ENCODE results near the gene LGR6. TPM values are rescaled to one million over a fixed set of nuclear protein-coding genes. Genes with fewer than 3 reads are reported as not detected.

LGR6 gene
- total RNA-seq, 1 donor from 2014 or later: 1.8 TPM

DNA sequence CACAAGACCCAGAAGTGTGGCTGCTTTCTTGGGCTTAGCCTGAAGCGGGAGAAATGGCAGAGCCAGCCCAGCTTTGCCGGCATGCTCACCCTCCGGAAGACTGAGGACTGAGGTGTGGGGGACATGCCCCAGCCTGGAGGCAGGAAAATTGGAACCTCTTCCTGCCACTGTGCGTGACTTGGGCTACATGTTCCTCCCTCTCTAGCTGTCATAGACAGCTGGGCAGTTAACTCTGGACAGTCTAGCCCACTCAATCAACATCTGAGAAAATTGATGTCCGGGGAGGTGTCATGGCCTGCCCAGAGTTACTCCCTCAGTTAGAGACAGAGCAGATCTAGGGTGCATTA is 88.4 kb downstream of the LGR6 start:
- Mint-ChIP-seq H3K4me3 (ENCODE audit: unreplicated experiment) (no peak overlapping the region), H3K9me3 (ENCODE audit: low read depth) (no peaks in the 10 kb centered on the region), H3K27ac (ENCODE audit: unreplicated experiment) (peak overlapping the region; percentile 95), H3K4me1 (ENCODE audit: low read depth) (peaks cover 80% of the 10 kb centered on the region), H3K27me3 (ENCODE audit: low read depth) (no peaks in the 10 kb centered on the region), H3K36me3 (ENCODE audit: low read depth) (no peaks in the 10 kb centered on the region)
- TF ChIP-seq, protein P1, sequence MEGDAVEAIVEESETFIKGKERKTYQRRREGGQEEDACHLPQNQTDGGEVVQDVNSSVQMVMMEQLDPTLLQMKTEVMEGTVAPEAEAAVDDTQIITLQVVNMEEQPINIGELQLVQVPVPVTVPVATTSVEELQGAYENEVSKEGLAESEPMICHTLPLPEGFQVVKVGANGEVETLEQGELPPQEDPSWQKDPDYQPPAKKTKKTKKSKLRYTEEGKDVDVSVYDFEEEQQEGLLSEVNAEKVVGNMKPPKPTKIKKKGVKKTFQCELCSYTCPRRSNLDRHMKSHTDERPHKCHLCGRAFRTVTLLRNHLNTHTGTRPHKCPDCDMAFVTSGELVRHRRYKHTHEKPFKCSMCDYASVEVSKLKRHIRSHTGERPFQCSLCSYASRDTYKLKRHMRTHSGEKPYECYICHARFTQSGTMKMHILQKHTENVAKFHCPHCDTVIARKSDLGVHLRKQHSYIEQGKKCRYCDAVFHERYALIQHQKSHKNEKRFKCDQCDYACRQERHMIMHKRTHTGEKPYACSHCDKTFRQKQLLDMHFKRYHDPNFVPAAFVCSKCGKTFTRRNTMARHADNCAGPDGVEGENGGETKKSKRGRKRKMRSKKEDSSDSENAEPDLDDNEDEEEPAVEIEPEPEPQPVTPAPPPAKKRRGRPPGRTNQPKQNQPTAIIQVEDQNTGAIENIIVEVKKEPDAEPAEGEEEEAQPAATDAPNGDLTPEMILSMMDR (IDR thresholded peaks at IDR 0.05): no peak
- no peak for DNase-seq (ENCODE audit: low spot score)

DNA sequence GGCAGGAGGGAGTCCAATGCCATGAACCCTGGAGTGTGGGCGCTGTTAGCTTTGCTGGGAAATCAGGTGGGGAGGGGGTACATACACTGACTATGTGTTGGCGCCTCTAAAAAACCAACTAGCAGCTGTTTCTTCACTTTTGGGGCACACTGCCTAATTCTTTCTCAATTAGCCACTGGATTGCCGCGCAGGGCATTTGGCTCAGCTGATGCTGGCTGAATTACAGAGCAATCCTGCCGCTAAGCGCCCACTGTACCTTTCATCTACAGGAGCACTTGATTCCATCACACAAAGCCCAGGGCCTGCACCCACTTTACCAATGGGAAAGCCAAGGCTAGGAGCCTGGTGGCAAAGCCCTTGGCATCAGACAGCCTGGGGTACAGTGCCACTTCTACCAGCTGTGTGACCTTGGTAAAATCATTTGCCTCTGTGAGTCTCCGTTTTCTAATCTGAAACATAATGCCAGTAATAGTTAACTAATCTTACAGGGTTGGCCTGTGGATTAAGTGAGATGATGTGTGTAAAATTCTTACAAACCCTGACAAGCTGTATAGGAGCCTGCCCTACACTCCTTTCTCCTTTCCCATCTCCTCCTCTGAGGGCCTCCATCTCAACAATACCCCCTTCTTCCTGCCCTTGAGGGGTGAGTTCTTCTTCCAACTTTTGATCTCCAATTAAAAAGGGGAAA is 89.1 kb downstream of the LGR6 start:
- DNase-seq (ENCODE audit: low spot score): no peak
- no peaks in the 10 kb centered on the region for H3K36me3 Mint-ChIP-seq (ENCODE audit: low read depth)
- TF ChIP-seq, protein P1 (IDR thresholded peaks at IDR 0.05): no peak
- peak overlapping the region; percentile 95 for H3K27ac Mint-ChIP-seq (ENCODE audit: unreplicated experiment)
- H3K27me3 Mint-ChIP-seq (ENCODE audit: low read depth): no peaks in the 10 kb centered on the region
- peaks cover 86% of the 10 kb centered on the region for H3K4me1 Mint-ChIP-seq (ENCODE audit: low read depth)
- H3K4me3 Mint-ChIP-seq (ENCODE audit: unreplicated experiment): no peak overlapping the region
- no peaks in the 10 kb centered on the region for H3K9me3 Mint-ChIP-seq (ENCODE audit: low read depth)

DNA sequence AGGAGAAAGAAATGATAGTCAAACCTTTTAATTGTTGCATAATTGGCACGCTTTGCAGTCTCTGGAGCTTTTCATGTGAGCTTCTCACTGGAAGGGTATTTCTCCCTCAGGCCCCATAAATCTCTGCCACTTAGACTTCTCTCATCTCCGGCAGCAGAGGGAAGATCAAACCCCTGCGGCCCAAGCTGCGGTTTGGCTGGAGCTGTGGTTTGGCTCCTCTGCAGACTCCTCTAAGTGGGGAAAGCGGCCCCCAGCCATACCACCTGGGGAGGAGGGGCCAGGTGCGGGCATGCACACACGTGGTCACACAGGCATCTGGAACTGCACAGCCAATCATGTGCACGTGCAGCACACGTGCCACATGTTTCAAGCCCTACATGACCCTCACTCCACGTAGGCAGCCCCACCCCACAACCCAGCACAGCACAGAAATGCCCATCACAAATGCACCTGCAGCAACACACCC is 89.8 kb downstream of the LGR6 start:
- DNase-seq (ENCODE audit: low spot score): no peak
- H3K4me1 Mint-ChIP-seq (ENCODE audit: low read depth): peaks cover 83% of the 10 kb centered on the region
- no peaks in the 10 kb centered on the region for H3K9me3 Mint-ChIP-seq (ENCODE audit: low read depth)
- TF ChIP-seq, protein P1 (IDR thresholded peaks at IDR 0.05): no peak
- H3K27me3 Mint-ChIP-seq (ENCODE audit: low read depth): no peaks in the 10 kb centered on the region
- no peaks in the 10 kb centered on the region for H3K36me3 Mint-ChIP-seq (ENCODE audit: low read depth)
- no peak overlapping the region for H3K4me3 Mint-ChIP-seq (ENCODE audit: unreplicated experiment)
- H3K27ac Mint-ChIP-seq (ENCODE audit: unreplicated experiment): peak overlapping the region; percentile 46

DNA sequence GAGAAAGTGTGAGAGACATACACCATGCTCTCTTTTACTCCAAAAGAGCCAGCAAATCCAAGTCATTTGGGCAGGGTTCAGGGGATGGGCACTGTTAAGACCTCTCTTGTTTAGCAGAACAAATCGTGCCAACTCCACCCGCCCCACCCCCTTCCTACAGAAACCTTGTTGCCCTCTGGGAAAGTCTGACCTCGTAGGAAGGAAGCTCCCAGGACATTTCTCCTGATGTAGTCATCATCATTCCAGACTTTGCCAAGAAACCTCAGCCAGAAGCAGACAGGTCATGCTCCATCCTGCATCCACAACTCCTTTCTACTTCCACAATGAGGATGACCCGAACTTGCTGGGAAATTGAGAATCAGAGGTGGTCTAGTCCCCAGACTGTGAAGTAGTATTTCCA is 90.4 kb downstream of the LGR6 start:
- H3K4me1 Mint-ChIP-seq (ENCODE audit: low read depth): peaks cover 83% of the 10 kb centered on the region
- no peaks in the 10 kb centered on the region for H3K9me3 Mint-ChIP-seq (ENCODE audit: low read depth)
- H3K27ac Mint-ChIP-seq (ENCODE audit: unreplicated experiment): peak overlapping the region; percentile 76
- no peak overlapping the region for H3K4me3 Mint-ChIP-seq (ENCODE audit: unreplicated experiment)
- H3K36me3 Mint-ChIP-seq (ENCODE audit: low read depth): no peaks in the 10 kb centered on the region
- H3K27me3 Mint-ChIP-seq (ENCODE audit: low read depth): no peaks in the 10 kb centered on the region
- DNase-seq (ENCODE audit: low spot score): no peak
- TF ChIP-seq, protein P1 (IDR thresholded peaks at IDR 0.05): no peak

DNA sequence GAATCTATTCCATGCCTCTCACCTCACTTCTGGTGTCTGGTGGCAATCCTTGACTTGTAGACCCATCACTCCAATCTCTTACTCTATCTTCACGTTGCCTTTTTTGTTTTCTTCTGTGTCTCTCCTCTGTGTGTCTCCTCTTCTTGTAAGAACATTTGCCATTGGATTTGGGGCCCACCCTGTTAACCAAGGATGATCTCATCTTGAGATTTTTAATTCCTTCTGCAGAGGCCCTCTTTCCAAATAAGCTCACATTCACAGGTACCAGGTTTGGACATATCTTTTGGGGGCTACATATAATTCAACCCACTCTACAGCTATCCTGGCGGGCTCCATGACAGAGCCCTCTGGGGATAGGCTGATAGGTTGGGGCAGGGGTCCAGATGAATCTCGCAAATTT is 92.3 kb downstream of the LGR6 start:
- Mint-ChIP-seq H3K4me1 (ENCODE audit: low read depth) (peaks cover 64% of the 10 kb centered on the region), H3K27me3 (ENCODE audit: low read depth) (no peaks in the 10 kb centered on the region), H3K4me3 (ENCODE audit: unreplicated experiment) (no peak overlapping the region), H3K9me3 (ENCODE audit: low read depth) (no peaks in the 10 kb centered on the region), H3K36me3 (ENCODE audit: low read depth) (no peaks in the 10 kb centered on the region), H3K27ac (ENCODE audit: unreplicated experiment) (peak overlapping the region; percentile 0)
- TF ChIP-seq, protein P1 (IDR thresholded peaks at IDR 0.05): no peak
- DNase-seq (ENCODE audit: low spot score): no peak
